NCI-H748 treated with DMSO at 0.1 percent for 48 hours (cell line): ENCODE data around the gene AGA.
A peak's percentile ranks its signal among the peaks of the same experiment; 100 is the strongest.

Experiments
- DNase-seq: peaks from one replicate; lab custom pipeline; 2025; lab: John Stamatoyannopoulos, UW

The AGA gene

GRCh38 chr4:177447417-177448004 is 5.3 kb upstream of the AGA start:
- no peak for DNase-seq

- no peak for DNase-seq
These were observed 4.3 kb upstream of the AGA start for GRCh38 chr4:177446586-177446985.

- no peak for DNase-seq
These were observed 2.9 kb upstream of the AGA start for GRCh38 chr4:177444911-177445736.

- DNase-seq: peak; percentile 24
These were observed 1.0 kb downstream of the AGA start for GRCh38 chr4:177441061-177441802.

- no peak for DNase-seq
These were observed 5.8 kb downstream of the AGA start for GRCh38 chr4:177436456-177436855.

GRCh38 chr4:177434667-177435066 is 7.6 kb downstream of the AGA start:
- DNase-seq: no peak

- DNase-seq: no peak
These were observed 15.0 kb downstream of the AGA start for GRCh38 chr4:177427192-177427591.

GRCh38 chr4:177419434-177419833 is 22.8 kb downstream of the AGA start:
- no peak for DNase-seq

- DNase-seq: no peak
These were observed 28.6 kb downstream of the AGA start for GRCh38 chr4:177413656-177414055.

- no peak for DNase-seq
These were observed 29.2 kb downstream of the AGA start for GRCh38 chr4:177413076-177413475.

GRCh38 chr4:177411996-177412395 is 30.2 kb downstream of the AGA start:
- DNase-seq: no peak

GRCh38 chr4:177410566-177410965 is 31.7 kb downstream of the AGA start:
- DNase-seq: peak; percentile 21

GRCh38 chr4:177408023-177408422 is 34.2 kb downstream of the AGA start:
- peak; percentile 76 for DNase-seq

- DNase-seq: no peak
These were observed 36.7 kb downstream of the AGA start for GRCh38 chr4:177405508-177405907.

- DNase-seq: no peak
These were observed 37.3 kb downstream of the AGA start for GRCh38 chr4:177404986-177405385.

GRCh38 chr4:177404342-177404741 is 37.9 kb downstream of the AGA start:
- DNase-seq: no peak

- DNase-seq: no peak
These were observed 38.5 kb downstream of the AGA start for GRCh38 chr4:177403746-177404145.

- no peak for DNase-seq
These were observed 40.5 kb downstream of the AGA start for GRCh38 chr4:177401658-177402273.

GRCh38 chr4:177400030-177400429 is 42.2 kb downstream of the AGA start:
- DNase-seq: no peak

GRCh38 chr4:177396352-177396751 is 45.9 kb downstream of the AGA start:
- DNase-seq: no peak

GRCh38 chr4:177393236-177393635 is 49.0 kb downstream of the AGA start:
- DNase-seq: no peak

GRCh38 chr4:177391953-177392352 is 50.3 kb downstream of the AGA start:
- no peak for DNase-seq

GRCh38 chr4:177391287-177391686 is 51.0 kb downstream of the AGA start:
- DNase-seq: no peak
